Stimulated activated CD8-positive, alpha-beta memory T cell treated with anti-CD3 and anti-CD28 coated beads, Interleukin-7, amount 100 ng/mL, for 1 hour (primary cell): ENCODE results near the gene DVL1.

Experiments
- DNase-seq, 2 donors: peaks; one replicate each; pipeline ENCODE4 v3.0.0-alpha.2; 2020; ENCODE audit warnings: low read depth in 2 of 2

DVL1 gene

GRCh38 chr1:1356796-1357401, 7.7 kb upstream of the DVL1 start:
- DNase-seq, result no peak

DNA sequence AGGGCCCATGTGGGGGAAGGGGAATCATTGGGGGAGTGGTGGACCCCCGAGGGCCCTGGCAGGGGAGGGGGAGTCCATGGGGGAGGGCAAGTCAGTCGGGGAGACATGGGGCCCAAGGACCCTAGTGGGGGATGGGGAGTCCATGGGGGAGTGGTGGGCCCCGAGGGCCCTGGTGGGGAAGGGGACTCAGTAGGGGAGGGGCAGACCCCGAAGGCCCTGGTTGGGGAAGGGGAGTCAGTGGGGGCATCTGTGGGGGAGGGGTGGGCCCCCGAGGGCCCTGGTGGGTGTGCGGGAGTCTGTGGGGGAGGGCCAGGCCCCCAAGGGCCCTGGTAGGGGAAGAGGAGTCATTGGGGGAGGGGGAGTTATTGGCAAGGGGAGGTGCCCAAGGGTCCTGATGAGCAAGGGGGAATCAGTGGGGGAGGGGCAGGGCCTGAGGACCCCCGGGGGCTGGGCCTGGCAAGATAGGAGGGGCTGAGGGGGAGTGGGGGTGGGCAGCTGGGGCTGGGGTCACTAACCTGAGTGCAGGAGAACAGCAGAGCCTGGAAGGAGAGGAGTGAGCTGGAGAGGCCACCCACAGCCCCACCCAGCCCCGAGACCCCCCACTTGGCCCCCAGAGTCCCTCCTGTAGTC, 7.1 kb upstream of the DVL1 start:
- DNase-seq, result no peak

GRCh38 chr1:1355416-1355815, 6.2 kb upstream of the DVL1 start:
- DNase-seq, result no peak

GRCh38 chr1:1354271-1355247, 5.3 kb upstream of the DVL1 start:
- DNase-seq, result no peak

GRCh38 chr1:1353389-1354151, 4.4 kb upstream of the DVL1 start:
- DNase-seq, result no peak

GRCh38 chr1:1352786-1353388, 3.7 kb upstream of the DVL1 start:
- DNase-seq, result no peak

DNA sequence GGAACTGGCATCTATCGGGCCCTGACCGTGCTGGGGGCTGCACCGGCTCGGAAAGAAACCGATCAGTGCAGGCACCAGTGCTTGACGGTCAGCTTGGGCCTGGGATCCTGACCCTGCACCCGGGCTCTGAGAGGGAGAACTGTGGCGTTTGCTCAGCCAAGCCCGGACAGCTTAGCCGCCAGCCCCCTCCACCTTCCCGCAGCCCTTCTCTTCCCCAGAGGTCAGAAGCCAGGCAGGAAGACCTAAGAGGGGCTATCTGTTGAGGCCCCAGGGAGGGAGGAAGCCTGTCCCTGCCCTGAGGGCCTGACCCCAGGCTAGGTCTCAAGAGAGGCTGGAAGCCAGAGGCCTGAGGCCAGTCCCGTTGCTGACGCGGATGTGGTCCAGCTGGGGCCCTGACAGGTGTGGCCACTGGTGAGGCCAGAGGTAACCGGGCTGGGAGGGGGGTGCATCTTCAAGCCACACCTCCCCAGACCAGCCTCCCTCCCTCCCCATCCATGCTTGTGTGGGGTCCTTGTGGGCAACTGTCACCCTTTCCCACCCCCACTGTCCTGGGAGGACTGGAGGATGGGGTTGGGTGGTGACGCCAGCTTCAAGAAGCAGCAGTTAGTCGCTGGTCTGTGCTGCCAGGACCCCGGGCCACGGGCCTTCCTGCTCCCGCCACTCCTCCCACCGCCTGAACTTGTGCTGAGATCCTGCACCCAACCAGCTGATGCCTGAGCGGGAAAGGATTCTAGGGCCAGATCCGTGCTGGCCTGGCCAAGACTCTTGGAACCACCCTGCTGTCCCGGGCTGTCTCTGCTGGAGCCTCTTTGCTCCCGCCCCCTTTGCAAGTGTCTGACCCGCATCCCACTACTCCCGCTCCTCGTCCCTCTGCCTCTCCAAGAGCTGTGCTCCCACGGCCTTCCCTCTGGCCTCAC, 2.6 kb upstream of the DVL1 start:
- DNase-seq, result no peak

GRCh38 chr1:1348420-1349255, 580 bp downstream of the DVL1 start:
- DNase-seq, result no peak

- DNase-seq, result no peak
Measured at GRCh38 chr1:1347663-1348419, 1.4 kb downstream of the DVL1 start.

DNA sequence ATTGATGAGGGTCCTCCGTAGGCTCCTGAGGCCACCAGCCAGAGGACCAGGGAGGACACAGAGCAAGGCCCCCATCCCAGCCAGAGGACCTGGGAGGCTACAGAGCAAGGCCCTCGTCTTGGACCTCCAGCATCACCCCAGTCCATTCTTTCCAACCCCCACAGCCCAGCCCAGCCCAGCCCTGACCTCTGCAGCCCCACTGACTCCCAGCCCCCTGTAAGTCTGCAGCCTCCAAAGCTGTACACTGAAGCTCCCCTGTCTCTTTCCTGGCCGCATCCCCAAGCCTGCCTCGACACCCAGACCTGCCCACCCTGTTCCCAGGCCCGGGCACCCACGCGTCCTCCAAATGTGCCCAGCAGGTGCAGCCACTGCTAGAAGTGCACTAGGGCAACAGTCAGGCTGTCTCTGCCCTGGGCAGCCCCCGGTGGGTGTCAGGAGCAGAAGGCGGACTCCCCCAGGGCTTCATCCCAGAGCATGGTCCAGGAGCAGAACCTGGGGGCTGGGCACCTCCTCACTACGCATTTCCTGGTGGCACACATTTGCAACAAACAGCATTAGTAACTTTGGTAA, 2.1 kb downstream of the DVL1 start:
- DNase-seq, result no peak

- DNase-seq, result no peak
Measured at GRCh38 chr1:1346501-1346890, 2.7 kb downstream of the DVL1 start.

DNA sequence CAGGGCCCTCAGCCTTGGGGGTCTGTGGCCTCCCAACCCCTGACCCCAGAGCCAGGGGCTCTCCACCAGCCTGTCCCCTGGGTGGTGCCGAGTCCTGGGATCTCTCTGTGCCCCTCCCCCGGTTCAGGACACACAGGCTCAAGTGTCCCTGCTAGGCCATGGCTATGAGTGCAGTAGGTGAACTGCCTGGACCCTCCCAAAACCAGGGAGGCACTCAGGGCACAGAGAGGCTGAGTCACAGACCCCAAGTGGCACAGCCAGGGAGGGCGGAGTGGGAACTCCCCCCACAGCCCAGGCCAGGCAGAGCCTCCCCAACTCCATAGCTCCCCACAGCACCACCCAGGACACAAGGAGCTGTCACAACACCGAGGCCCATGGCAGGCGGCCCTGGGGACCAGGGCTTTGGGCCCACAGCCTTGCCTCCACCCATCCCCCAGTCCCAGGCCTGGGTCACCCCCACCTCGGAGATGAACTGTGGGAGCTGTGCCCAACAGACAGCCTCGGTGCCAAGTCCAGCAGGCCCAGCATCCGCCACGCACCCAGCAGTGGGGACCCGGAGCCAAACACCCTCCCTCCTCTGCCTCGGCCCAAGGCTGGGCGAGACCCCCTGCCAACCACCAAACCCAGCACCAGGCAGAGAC, 3.2 kb downstream of the DVL1 start:
- no peak for DNase-seq

- no peak for DNase-seq
Measured at GRCh38 chr1:1345384-1345783, 3.8 kb downstream of the DVL1 start.

GRCh38 chr1:1344655-1345361, 4.4 kb downstream of the DVL1 start:
- no peak for DNase-seq

DNA sequence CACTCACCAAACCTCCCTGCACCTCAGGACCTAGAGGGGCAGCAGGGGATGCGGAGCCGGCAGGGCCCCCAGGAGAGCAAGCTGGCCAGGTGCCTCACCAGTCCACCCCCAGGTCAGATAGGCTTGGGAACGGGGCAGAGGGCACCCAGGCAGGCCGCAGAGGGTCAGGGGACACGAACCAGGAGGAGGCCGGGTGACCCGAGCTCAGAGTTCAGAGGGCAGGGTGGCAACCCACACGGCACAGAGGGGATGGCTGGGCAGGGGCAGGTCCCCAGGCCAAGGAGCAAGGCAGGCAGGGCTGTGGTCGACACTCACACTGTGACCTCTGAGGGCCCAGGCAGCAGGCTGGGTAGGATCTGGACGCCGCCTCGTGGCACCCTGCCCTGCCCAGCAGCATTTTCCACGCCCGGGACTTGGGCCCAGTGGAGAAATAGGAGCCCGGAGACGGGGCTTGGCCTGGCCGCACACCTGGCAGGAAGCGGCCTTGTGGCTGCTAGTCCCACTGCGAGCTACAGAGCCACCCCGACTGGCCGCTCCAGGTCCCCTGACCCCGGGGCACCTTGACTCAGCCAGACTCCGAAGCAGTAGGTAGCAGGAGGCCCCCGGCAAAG, 5.3 kb downstream of the DVL1 start:
- DNase-seq, result no peak

DNA sequence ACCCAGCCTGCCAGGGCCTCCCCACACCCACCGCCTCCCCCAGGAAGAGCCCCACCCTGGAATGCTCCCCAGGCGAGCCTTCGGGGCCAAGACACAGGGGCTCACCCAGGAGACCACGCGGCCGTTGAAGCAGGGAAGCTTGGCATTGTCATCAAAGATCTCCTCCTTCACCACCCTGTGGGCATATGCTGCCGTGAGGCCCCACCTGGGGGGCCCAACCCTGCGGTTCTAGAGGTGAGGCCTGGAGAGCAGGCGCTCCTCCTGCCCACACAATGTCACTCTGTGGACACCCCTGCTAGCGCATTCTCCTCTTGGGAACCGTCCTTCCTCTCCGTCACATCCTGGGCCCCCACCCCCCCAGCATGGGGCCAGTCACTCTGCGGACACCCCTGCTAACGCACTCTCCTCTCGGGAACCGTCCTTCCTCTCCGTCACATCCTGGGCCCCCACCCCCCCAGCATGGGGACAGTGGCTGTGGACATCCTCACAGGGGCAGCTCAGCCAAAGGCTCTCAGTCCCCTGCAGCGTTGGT, 6.6 kb downstream of the DVL1 start:
- no peak for DNase-seq
